Measurements from ENCODE around the gene CYSLTR2.

CYSLTR2 gene

DNA sequence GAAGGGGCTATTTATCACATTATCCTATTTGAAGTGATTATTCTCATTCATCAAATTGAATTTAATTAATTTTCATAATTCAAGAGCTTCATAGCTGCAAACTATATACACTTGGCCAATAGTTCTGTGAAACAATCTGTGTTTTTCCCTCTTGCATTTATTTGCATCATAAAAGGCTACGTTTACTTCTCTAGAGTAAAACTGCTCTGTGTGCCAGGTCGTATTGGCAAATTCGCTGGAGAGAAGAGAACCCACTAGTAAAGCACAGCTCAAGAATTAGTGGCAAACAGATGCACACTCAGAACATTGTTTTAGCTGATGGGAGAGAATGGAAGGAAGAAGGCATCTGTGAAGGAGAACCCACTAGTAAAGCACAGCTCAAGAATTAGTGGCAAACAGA is 81.8 kb downstream of the CYSLTR2 start:
- in situ Hi-C loops (cut with MboI; ENCODE audit: low sequenced_read_pairs): loop anchor here (10.0 kb wide), 1 partner anchor 141 kb away; no protein-coding TSS in a partner anchor

DNA sequence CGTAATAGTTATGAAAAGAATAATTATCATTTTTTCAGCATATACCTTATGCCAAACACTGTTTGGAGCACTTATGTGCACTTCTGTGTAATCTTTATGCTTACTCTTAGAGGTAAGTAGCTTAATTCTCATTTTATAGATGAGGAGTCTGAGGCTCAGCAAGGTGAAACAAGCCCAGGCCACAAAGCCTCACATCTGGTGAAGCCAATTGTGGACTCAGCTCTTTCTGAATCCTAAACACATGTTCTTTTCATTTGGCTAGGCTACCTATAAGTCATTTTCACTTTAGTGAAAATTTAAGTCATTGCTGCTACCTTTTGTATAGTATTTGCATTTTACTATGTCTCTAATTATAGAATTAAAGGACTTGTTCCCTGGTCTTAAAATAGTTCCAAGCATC is 84.0 kb downstream of the CYSLTR2 start:
- in situ Hi-C loops (cut with MboI; ENCODE audit: low sequenced_read_pairs): loop anchor here (10.0 kb wide), 1 partner anchor 143 kb away; no protein-coding TSS in a partner anchor

GRCh38 chr13:48738311-48738710 is 84.6 kb downstream of the CYSLTR2 start:
- in situ Hi-C loops (cut with MboI; ENCODE audit: low sequenced_read_pairs): loop anchor here (10.0 kb wide), 1 partner anchor 144 kb away; no protein-coding TSS in a partner anchor

- in situ Hi-C loops (cut with MboI; ENCODE audit: low sequenced_read_pairs): loop anchor here (10.0 kb wide), 1 partner anchor 145 kb away; no protein-coding TSS in a partner anchor
Observed at GRCh38 chr13:48739386-48739964, 85.7 kb downstream of the CYSLTR2 start.

DNA sequence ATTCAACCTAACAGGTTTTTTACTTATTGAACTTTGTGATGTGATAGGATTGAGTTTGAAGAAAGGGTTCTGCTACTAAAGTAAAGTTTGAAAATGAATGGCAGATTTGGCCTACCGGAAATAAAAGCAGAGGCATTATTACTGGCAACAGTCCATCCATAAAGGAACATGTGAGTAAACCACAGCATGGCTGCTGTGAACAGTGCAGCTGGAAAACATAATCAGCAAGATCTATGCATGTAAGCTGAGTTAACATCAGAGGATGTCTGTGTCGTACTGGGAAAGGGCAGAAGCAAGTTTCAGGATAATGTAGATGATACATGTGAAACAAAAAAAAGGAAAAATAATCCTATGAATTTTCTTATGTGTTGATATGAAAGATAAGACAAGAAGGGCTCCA is 87.6 kb downstream of the CYSLTR2 start:
- in situ Hi-C loops (cut with MboI; ENCODE audit: low sequenced_read_pairs): no loop called here

- in situ Hi-C loops (cut with MboI; ENCODE audit: low sequenced_read_pairs): no loop called here
Observed at GRCh38 chr13:48746821-48747220, 93.1 kb downstream of the CYSLTR2 start.

- in situ Hi-C loops (cut with MboI; ENCODE audit: low sequenced_read_pairs): no loop called here
Observed at GRCh38 chr13:48748681-48749080, 95.0 kb downstream of the CYSLTR2 start.

- in situ Hi-C loops (cut with MboI; ENCODE audit: low sequenced_read_pairs): no loop called here
Observed at GRCh38 chr13:48749144-48749543, 95.4 kb downstream of the CYSLTR2 start.

DNA sequence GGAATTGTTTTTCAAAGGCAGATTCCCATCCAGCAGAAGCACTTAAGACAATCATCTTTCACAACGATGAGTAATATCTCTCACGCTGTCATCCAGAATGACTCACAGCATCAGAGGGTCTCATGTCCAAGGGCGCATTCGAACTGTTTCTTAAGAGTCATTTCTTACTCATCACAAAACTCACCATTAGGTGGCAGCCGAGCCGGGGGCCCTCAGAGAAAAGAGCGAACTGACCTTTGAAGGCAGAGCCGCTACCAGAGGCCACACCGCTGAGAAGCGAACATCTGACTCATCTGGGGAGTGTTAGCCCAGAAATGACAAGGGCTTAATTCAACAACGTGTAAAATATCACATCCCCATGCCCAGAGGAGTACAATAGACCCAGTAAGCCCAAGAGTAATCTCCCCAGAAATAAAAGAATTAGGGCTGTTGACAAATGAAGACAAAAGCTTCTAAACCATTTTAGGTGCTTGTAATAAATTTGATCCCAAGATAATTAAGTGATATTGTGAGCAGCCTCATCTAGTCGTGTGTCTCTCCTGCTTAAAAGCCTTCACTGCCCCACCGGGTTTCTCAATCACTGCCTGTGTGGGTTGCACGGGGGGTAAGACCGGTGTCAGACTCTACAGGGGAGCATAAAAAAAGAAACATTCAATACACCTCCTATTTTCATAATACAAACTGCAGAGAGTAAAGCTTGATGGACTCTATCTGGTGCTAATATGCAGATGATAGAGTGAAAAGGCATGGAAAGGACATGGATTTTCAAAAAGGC is 96.2 kb downstream of the CYSLTR2 start:
- in situ Hi-C loops (cut with MboI; ENCODE audit: low sequenced_read_pairs): no loop called here

DNA sequence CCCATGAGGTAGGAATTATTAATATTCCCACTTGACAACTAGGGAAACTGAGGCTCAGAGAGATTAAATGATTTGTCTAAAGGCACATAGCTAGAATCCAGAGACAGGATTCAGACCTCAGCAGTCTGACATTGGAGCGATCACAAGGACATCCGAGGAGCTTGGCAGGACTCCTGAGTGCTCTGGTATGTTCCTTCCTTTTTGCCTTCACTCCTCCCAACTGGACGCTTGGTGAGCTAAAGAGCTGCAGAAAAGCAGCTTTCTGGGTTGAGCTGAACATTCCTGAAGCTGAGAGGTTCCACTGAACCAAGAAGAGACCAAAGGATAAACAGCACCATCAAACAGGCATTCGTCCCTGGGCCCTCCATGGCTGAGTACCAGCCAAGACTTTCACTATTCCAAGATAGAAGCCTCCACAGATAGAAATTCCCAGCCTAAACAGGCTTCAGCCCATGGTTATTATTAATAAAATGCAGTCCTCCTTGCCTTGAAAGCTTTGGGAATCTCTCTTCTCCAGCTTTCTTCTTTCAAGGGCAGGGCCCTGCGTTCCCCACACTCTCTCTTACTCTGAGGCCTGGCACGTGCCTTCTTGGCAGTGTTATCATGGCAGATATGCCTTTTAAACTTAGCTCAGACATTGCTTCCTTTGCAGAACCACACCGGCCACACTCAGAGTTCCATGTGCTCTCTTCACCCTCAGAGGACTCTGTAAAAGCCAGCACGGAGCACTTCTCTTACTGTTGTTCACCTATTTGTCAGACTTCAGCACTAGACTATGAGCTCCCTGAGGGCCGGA is 97.1 kb downstream of the CYSLTR2 start:
- in situ Hi-C loops (cut with MboI; ENCODE audit: low sequenced_read_pairs): no loop called here

DNA sequence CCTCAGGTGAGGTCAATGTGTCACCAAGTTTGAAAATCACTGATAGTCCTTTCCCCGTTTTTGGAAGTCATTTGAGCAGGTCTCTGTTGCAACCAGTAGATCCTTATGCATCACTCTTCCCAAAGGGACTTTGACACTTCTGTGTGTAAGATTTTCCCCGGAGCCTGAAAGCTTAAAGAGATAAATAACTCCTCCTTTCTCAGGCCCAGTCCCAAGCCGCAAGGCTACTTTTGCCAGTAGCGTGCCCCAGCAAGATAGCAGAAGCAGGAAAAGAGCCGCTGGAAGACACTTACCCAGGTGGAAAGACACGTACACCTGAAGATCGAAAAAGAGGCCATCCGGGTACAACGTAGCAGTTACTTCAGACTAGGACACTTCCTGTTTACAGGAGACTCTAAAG is 106.9 kb downstream of the CYSLTR2 start:
- in situ Hi-C loops (cut with MboI; ENCODE audit: low sequenced_read_pairs): loop anchor here (10.0 kb wide), 1 partner anchor 166 kb away; no protein-coding TSS in a partner anchor

All from HL-60/S4 (cell line).